Upper lobe of left lung (tissue), 6 donors: ENCODE data around the gene INTS11. TPM values are rescaled to one million over a fixed set of nuclear protein-coding genes. Genes with fewer than 3 reads are reported as not detected.
A peak's percentile ranks its signal among the peaks of the same experiment; 100 is the strongest.

Experiments
- ATAC-seq, 2 donors: fragments of 200-7000 bp; cut with Tn5 transposase; one replicate each; pipeline ENCODE4 v1.9.1; 2022; ENCODE audit warnings: mild to moderate bottlenecking in 2 of 2, moderate library complexity in 2 of 2; ENCODE audit not compliant: low FRiP score in 2 of 2
- DNase-seq, 2 donors: peaks; one replicate each; pipeline ENCODE4 v3.0.0-alpha.2; 2019 to 2020
- H3K27ac ChIP-seq, 4 donors: fragments of 200-600 bp; sonication (generic); one replicate each; pipeline ENCODE4 v1.5.1; 2016 to 2019
- H3K27me3 ChIP-seq, 4 donors: fragments of 200-600 bp; sonication (generic); one replicate each; pipeline ENCODE4 v1.5.1; 2017 to 2019
- H3K36me3 ChIP-seq, 4 donors: fragments of 200-600 bp; sonication (generic); one replicate each; pipeline ENCODE4 v1.5.1; 2016 to 2019
- H3K4me1 ChIP-seq, 4 donors: fragments of 200-600 bp; sonication (generic); one replicate each; pipeline ENCODE4 v1.5.1; 2018 to 2019
- H3K4me3 ChIP-seq, 4 donors: fragments of 200-600 bp; sonication (generic); one replicate each; pipeline ENCODE4 v1.5.1; 2017 to 2019; ENCODE audit warnings: mild to moderate bottlenecking in 2 of 4, moderate library complexity in 1 of 4
- H3K9me3 ChIP-seq, 4 donors: fragments of 200-600 bp; sonication (generic); one replicate each; pipeline ENCODE4 v1.5.1; 2018 to 2019
- CTCF ChIP-seq, 6 experiments: fragments of 450-650 bp in 4 of 6; fragments of 200-600 bp in 2 of 6; sonication (generic) in 2 of 6; IDR thresholded peaks; one replicate each; pipeline ENCODE4 v1.5.1; 2016 to 2019; ENCODE audit warnings: antibody characterized with exemption in 6 of 6
- EP300 ChIP-seq, 4 donors: sonication (generic); formaldehyde crosslinking; IDR thresholded peaks; one replicate each; pipeline ENCODE4 v1.5.1; 2017; ENCODE audit warnings: antibody characterized with exemption in 4 of 4, control low read depth in 2 of 4
- POLR2A ChIP-seq, 4 donors: fragments of 450-650 bp; IDR thresholded peaks; one replicate each; pipeline ENCODE4 v1.5.1; 2016 to 2017; ENCODE audit warnings: antibody characterized with exemption in 4 of 4, mild to moderate bottlenecking in 2 of 4
- POLR2AphosphoS5 ChIP-seq, 2 donors: sonication (generic); formaldehyde crosslinking; IDR thresholded peaks; one replicate each; pipeline ENCODE4 v1.5.1; 2017; ENCODE audit warnings: antibody characterized with exemption in 2 of 2
- WGBS, 2 donors: methylation state at CpG; one replicate each; pipeline ENCODE4 v1.1.5; 2017 to 2018; 5-methylcytosine and 5-hydroxymethylcytosine counted together
- total RNA-seq, 6 donors: library from RNA; depleted of rRNA in 4 of 6; stranded (reverse); fragments of >200 nt in 4 of 6; gene quantifications; one replicate each; pipeline versions ENCODE4 v1.1.0 to v1.2.1, GENCODE V29; 2016 to 2021
- donor health status: DM: no; HTN: no; CAD: no; lungs with moderate emphysema.
- donor health status: DM: no; HTN: yes; CAD: no; lungs with severe emphysema.

INTS11 gene
- total RNA-seq, 6 donors from 2014 or later: 71.7 to 267 (median 90.5) TPM

- no peak for ATAC-seq
- no peaks in the 10 kb centered on the region for H3K9me3 ChIP-seq
- no peak overlapping the region for H3K4me3 ChIP-seq
- TF ChIP-seq CTCF (IDR thresholded peaks at IDR 0.05) (no peak), EP300 (IDR thresholded peaks at IDR 0.05) (no peak), POLR2A (IDR thresholded peaks at IDR 0.05) (no peak), POLR2AphosphoS5 (IDR thresholded peaks at IDR 0.05) (no peak)
- H3K27me3 ChIP-seq: peaks cover 0 to 3% (median 0%) of the 10 kb centered on the region in 4 donors
- 90 to 95% methylated on average over 7 to 18 of the region's 18 CpGs for WGBS, 2 donors
- H3K27ac ChIP-seq: no peak overlapping the region
- DNase-seq: peak in 1 of 2 donors; percentile 84
- peaks cover 0 to 14% (median 9%) of the 10 kb centered on the region in 4 donors for H3K4me1 ChIP-seq
- peaks cover 0 to 40% (median 15%) of the 10 kb centered on the region in 4 donors for H3K36me3 ChIP-seq
Measured at GRCh38 chr1:1292851-1293250, 31.6 kb downstream of the INTS11 start.

- Histone ChIP-seq H3K4me1 (peaks cover 0 to 14% (median 9%) of the 10 kb centered on the region in 4 donors), H3K4me3 (no peak overlapping the region), H3K27ac (no peak overlapping the region), H3K36me3 (peaks cover 0 to 36% (median 13%) of the 10 kb centered on the region in 4 donors), H3K9me3 (no peaks in the 10 kb centered on the region), H3K27me3 (peaks cover 0 to 3% (median 0%) of the 10 kb centered on the region in 4 donors)
- ATAC-seq: peak in 1 of 2 donors; percentile 1
- no peak for TF ChIP-seq POLR2AphosphoS5 (IDR thresholded peaks at IDR 0.05)
- no peak for TF ChIP-seq CTCF (IDR thresholded peaks at IDR 0.05)
- TF ChIP-seq EP300 (IDR thresholded peaks at IDR 0.05): no peak
- no peak for TF ChIP-seq POLR2A (IDR thresholded peaks at IDR 0.05)
- 85 to 93% methylated on average over 4 to 9 of the region's 9 CpGs for WGBS, 2 donors
- DNase-seq: no peak
Measured at GRCh38 chr1:1292442-1292779, 32.0 kb downstream of the INTS11 start.

- H3K36me3 ChIP-seq: peaks cover 0 to 34% (median 13%) of the 10 kb centered on the region in 4 donors
- no peaks in the 10 kb centered on the region for H3K9me3 ChIP-seq
- 39 to 45% methylated on average over 18 to 42 of the region's 45 CpGs for WGBS, 2 donors
- peak; percentile 80 to 89 for DNase-seq
- no peak overlapping the region for H3K27ac ChIP-seq
- peaks cover 0 to 14% (median 9%) of the 10 kb centered on the region in 4 donors for H3K4me1 ChIP-seq
- TF ChIP-seq EP300 (IDR thresholded peaks at IDR 0.05) (no peak), POLR2AphosphoS5 (IDR thresholded peaks at IDR 0.05) (no peak), POLR2A (IDR thresholded peaks at IDR 0.05) (no peak), CTCF (IDR thresholded peaks at IDR 0.05) (peak; percentile 56 to 92 (median 85))
- H3K27me3 ChIP-seq: peaks cover 0 to 3% (median 0%) of the 10 kb centered on the region in 4 donors
- ATAC-seq: peak; percentile 61 to 81
- H3K4me3 ChIP-seq: no peak overlapping the region
Measured at GRCh38 chr1:1291548-1292441, 32.7 kb downstream of the INTS11 start.

DNA sequence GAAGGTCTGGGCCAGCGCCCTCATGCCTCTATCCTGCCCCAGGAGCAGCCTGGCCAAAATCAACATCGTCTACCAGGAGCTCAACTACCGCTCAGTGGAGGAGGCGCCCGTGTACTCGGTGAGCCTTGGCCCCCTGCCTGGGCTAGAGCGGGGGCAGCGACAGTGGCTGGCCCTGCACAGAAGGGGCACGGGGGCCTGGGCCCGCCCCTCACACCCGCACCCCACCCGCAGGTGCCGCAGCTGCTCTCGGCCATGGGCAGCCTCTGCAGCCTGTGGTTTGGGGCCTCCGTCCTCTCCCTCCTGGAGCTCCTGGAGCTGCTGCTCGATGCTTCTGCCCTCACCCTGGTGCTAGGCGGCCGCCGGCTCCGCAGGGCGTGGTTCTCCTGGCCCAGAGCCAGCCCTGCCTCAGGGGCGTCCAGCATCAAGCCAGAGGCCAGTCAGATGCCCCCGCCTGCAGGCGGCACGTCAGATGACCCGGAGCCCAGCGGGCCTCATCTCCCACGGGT, 33.4 kb downstream of the INTS11 start:
- H3K36me3 ChIP-seq: peaks cover 0 to 27% (median 13%) of the 10 kb centered on the region in 4 donors
- WGBS, 2 donors: 35% methylated on average over 9 of the region's 28 CpGs; no CpG with 5 or more reads in 1 of the 2 donors
- no peak overlapping the region for H3K4me3 ChIP-seq
- TF ChIP-seq POLR2A (IDR thresholded peaks at IDR 0.05): no peak
- no peak for TF ChIP-seq POLR2AphosphoS5 (IDR thresholded peaks at IDR 0.05)
- no peak for TF ChIP-seq CTCF (IDR thresholded peaks at IDR 0.05)
- TF ChIP-seq EP300 (IDR thresholded peaks at IDR 0.05): no peak
- H3K4me1 ChIP-seq: peaks cover 0 to 14% (median 9%) of the 10 kb centered on the region in 4 donors
- H3K27me3 ChIP-seq: peaks cover 0 to 8% (median 0%) of the 10 kb centered on the region in 4 donors
- DNase-seq (peak in 1 of 2 donors; percentile 86), ATAC-seq (peak in 1 of 2 donors; percentile 15)
- H3K9me3 ChIP-seq: no peaks in the 10 kb centered on the region
- no peak overlapping the region for H3K27ac ChIP-seq
